Left cardiac atrium (tissue), 4 donors: Measurements from ENCODE around the gene CPNE6. TPM values are rescaled to one million over a fixed set of nuclear protein-coding genes. Genes with fewer than 3 reads are reported as not detected.

Source experiments
- ATAC-seq, 2 donors: fragments of 200-7000 bp; cut with Tn5 transposase; one replicate each; pipeline ENCODE4 v1.9.1; 2020; ENCODE audit warnings: mild to moderate bottlenecking in 2 of 2, moderate library complexity in 2 of 2
- DNase-seq: peaks from one replicate; pipeline ENCODE4 v3.0.0-alpha.2; 2020
- intact Hi-C, 2 donors: fragments of 100-400 bp; cut with DNase I; formaldehyde crosslinking; loops; one replicate each; pipeline versions ENCODE4 v1.14.1 to v1.15.1; 2022 to 2023
- total RNA-seq, 2 donors: library from RNA; stranded (reverse); fragmentation: NEBNext Ultra II Directional; extraction: Animal tissue kit (Norgen Biotek cat#: 25700); gene quantifications; one replicate each; pipeline ENCODE4 v1.2.1, GENCODE V29; 2021
- donor health status: DM: no; HTN: yes; CAD: no.
- donor health status: DM: no; HTN: yes; CAD: no; lungs with severe emphysema.
- donor health status: DM: yes; HTN: yes; CAD: no.
- donor health status: Dilated cardiomyopathy.

CPNE6 gene
- total RNA-seq, 2 donors from 2014 or later = not detected

DNA sequence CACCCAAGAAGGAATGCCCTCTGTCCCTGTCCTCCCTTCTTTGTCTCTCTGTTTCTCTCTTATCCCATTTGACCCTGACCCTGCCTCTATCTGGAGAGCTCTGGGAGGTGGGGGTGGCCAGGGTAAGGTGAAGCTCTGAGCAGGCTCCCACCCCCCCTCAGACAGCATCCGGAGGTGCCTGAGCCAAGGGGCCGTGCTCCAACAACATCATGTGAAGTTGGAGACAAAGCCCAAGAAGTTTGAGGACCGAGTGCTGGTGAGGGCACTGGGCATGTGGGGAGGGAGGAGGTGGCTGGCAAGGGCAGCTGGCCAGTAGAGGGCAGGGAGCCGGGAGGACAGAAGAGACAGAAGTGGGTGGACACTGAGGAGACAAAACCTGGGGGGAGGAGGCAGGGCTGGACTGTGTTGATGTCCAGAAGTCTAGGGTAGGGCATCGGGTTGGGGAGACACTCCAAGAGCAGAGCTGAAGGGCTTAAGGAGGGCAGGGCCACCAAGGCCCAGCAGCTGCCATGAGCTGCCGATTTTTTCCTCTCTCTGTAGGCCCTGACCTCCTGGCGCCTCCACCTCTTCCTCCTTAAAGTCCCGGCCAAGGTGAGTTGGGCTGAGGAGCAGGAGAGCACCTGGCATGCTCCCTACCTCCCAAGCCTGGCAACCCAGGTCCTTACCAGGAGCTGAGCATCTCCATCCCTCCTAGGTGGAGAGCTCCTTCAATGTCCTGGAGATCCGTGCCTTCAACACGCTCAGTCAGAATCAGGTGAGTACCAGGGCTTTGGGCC is 17.6 kb upstream of the CPNE6 start:
- DNase-seq = no peak
- intact Hi-C loops = no loop called here
- no peak for ATAC-seq

DNA sequence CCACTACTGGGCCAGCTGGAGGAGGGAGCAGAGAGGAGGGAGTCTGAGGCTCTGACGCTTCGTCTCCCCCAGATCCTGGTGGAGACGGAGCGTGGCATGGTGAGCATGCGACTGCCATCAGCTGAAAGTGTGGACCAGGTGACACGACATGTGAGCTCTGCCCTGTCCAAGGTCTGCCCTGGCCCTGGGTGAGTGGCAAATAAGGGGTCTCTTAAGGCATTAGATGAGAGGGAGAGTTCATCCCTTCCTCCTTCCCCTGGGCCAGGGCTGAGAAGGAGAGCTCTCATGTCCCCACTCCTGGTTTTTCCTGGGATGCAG is 17.1 kb upstream of the CPNE6 start:
- intact Hi-C loops = no loop called here
- ATAC-seq (no peak), DNase-seq (no peak)

DNA sequence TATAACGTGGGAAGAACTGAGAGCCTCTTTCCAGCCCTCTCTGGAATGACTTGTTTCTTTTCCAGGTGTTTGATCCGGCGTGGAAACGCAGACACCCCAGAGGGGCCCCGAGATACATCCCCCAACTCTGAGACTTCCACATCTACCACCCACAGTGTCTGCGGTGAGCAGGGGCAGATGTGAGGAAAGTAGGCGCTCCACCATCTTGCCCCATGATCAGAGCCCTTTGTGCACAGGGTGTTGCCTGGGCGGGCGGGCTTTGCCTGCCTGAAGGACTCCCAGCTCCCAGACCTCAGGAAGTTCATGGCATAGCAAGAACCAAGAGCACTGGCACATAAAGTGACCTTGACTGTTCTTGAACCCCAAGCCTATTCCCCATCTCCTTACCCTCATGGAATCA is 16.7 kb upstream of the CPNE6 start:
- DNase-seq = no peak
- intact Hi-C loops = loop anchor here (5.0 kb wide), 2 partner anchors 38 to 53 kb away; partner anchors contain the start of gene PCK2 (in 1 of the 2)
- ATAC-seq = no peak

DNA sequence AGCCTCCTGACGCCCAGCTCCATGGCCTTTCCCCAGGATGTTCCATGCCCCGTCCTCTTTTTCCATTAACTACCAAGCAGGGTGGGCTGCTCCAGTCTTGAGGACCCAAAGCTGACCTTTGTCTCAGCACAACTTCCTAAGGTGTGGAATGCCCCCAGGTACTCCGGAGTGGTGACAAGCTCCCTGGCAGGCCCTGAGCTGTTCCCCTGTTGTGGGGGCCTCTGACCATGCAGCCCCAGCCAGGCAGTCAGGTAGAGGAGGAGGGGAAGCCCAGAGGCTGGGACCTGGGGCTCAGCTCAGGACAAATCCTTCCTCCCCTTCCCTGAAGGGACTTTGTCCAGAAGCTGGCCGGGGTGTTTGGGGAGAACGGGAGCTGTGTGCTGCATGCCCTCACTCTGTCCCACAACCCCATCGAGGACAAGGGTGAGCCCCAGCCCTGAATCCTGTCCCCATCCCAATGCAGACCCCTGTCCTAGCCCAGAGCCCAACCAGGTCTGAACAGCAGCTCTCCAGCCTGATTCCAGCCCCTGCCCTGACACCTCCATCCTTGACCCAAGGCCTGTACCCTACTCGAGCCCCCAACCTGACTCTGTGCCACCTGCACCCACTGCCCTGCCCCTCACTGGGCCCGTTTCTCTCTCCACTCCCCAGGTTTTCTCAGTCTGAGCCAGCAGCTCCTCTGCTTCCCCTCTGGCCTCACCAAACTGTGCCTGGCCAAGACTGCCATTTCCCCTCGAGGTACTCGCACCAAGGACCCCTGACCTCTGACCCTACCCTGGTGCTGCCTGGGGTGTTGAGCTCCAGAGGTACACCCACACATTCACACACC is 15.2 kb upstream of the CPNE6 start:
- intact Hi-C loops = loop anchor here (5.0 kb wide), 2 partner anchors 36 to 51 kb away; partner anchors contain the start of gene PCK2 (in 1 of the 2)
- ATAC-seq (no peak), DNase-seq (no peak)

DNA sequence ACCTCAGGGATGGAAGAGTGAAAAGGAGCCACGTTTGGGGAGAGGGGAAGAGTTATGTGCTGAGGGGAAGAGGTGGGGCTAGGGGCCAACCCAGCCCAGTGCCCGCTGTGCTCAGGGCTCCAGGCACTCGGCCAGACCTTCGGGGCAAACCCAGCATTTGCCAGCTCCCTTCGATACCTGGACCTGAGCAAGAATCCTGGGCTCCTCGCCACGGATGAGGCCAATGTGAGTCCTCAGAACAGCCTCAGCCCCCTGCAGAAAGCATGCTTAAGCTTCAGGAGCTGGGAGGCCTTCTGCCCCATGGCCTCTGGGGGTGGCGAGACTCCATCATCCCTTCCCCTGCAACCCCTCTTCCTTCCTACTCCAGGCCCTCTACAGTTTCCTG is 14.6 kb upstream of the CPNE6 start:
- intact Hi-C loops = loop anchor here (5.0 kb wide), 2 partner anchors 36 to 51 kb away; partner anchors contain the start of gene PCK2 (in 1 of the 2)
- DNase-seq = no peak
- no peak for ATAC-seq

DNA sequence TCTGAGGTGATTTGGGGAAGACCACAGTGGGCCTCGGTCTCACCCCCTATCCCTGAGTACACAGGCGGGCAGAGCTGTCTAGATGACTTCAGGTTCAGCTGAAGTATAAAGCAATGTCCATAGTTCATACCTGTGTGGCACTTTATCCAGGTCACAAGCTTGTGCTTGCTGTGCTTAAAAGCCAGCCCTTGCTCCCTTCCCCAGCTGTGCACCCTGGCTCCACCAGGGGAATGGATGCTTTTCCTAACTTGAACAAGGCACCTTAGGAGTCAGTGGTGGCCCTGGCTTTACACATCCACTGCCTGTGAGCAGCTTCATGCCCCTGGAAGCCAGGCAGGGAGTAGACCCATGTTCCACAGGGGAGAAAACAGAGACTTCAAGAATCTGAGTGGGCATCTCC is 14.1 kb upstream of the CPNE6 start:
- no peak for DNase-seq
- ATAC-seq = no peak
- intact Hi-C loops = loop anchor here (5.0 kb wide), 2 partner anchors 35 to 50 kb away; partner anchors contain the start of gene PCK2 (in 1 of the 2)

DNA sequence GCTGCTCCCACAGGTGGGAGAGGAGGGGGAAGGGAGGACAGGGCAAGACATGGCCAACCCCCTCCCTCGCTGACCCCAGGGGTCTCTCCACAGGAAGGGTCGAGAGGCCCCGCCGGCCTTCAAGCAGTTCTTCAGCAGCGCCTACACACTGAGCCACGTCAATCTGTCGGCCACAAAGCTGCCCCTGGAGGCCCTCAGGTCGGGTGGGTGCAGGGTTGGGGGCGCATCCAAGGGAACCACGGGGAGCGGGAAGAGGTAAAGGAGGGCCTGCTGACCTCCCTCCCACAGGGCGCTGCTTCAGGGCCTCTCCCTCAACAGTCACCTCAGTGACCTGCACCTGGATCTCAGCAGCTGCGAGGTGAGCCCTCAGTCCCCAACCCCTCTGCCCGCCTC is 13.5 kb upstream of the CPNE6 start:
- DNase-seq (no peak), ATAC-seq (no peak)
- intact Hi-C loops = loop anchor here (2.0 to 5.0 kb wide), 3 partner anchors 33 to 49 kb away; partner anchors contain the start of gene PCK2 (in 1 of the 2)

DNA sequence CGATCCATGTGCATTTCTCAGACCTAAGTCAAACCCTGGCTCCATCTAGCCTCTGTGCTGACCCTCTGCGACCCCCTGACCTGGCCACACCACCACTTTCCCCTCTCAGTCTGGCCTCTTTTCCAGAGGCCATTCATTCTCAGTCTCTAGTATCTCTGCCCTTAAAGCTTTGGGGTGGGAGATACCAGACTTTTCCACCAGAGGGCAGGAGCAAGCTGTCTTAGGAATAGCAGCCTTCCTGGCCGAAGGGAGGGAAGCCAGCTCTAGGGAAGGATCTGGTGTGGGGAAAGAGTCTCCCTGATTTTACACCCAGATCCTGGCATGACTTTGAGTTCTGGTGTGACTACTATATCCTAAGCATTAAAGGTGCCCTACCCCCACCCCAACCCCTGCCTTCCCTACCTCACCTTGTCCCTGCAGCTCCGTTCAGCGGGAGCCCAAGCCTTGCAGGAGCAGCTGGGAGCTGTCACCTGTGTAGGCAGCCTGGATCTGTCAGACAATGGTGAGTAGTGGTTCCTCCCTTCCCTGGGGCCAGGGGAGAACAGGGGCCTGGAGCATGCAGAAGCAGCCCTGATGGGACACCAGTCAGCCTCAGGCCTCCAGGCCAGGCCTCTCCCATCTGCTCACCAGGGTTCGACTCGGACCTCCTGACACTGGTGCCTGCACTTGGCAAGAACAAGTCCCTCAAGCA is 13.0 kb upstream of the CPNE6 start:
- peak; percentile 63 for DNase-seq
- intact Hi-C loops = loop anchor here (2.0 to 5.0 kb wide), 3 partner anchors 32 to 49 kb away; partner anchors contain the start of gene PCK2 (in 1 of the 2)
- peak; percentile 77 to 82 for ATAC-seq

DNA sequence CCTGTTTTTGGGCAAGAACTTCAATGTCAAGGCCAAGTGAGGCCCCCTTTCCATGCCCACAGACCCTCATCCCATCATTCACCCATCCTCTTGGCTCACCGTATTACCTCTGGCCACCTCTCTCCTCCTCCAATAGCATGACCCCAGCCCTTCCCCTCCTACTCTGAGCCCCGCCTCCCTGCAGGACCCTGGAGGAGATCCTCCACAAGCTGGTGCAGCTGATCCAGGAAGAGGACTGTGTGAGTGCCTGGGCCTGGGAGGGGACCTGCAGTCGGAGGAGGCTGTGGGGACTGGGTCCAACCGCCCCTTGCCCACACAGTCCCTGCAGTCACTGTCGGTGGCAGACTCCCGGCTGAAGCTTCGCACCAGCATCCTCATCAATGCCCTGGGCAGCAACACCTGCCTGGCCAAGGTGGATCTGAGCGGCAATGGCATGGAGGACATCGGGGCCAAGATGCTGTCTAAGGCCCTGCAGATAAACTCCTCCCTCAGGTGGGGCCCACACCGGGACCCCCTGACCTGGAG is 12.3 kb upstream of the CPNE6 start:
- intact Hi-C loops = loop anchor here (2.0 to 5.0 kb wide), 3 partner anchors 32 to 48 kb away; partner anchors contain the start of gene PCK2 (in 1 of the 2)

DNA sequence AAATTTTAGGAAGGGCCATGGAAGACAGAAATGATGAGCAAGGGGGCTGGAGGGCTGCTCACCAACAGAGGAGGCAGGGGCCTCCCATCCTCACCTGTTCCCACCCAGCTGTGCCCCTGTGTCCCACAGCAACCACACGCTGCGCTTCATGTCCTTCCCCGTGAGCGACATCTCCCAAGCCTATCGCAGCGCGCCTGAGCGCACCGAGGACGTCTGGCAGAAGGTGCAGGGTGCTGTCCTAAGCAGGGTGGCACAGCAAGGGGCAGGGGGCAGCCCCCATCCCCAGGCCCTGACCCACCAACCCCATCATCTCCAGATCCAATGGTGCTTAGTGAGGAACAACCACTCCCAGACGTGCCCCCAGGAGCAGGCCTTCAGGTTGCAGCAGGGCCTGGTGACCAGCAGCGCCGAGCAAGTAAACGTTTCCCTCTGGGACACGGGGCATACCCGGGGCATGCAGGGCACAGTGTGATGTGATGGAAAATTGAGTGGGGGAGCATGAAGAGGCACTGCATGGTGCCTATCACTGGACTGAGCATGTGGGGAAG is 11.4 kb upstream of the CPNE6 start:
- ATAC-seq = no peak
- intact Hi-C loops = loop anchor here (2.0 to 5.0 kb wide), 3 partner anchors 31 to 47 kb away; partner anchors contain the start of gene PCK2 (in 1 of the 2)
- DNase-seq = no peak

More for the DNA sequence above, 12.3 kb upstream of the CPNE6 start:
- DNase-seq (no peak), ATAC-seq (no peak)

DNA sequence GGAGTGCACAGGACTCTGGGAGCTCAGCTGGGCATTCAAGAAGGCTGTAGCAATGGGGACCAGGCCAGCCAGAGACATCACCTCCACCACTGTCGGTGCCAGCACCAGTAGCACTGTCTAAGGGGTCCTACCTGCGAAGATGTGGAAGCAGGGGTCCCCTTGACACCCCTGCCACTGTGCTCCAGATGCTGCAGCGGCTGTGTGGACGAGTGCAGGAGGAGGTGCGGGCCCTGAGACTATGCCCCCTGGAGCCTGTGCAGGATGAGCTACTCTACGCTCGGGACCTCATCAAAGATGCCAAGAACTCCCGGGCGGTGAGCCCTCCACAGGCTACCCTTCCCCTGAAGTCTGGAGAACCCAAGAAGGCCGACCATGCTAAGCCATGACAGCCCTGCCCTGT is 10.9 kb upstream of the CPNE6 start:
- no peak for ATAC-seq

DNA sequence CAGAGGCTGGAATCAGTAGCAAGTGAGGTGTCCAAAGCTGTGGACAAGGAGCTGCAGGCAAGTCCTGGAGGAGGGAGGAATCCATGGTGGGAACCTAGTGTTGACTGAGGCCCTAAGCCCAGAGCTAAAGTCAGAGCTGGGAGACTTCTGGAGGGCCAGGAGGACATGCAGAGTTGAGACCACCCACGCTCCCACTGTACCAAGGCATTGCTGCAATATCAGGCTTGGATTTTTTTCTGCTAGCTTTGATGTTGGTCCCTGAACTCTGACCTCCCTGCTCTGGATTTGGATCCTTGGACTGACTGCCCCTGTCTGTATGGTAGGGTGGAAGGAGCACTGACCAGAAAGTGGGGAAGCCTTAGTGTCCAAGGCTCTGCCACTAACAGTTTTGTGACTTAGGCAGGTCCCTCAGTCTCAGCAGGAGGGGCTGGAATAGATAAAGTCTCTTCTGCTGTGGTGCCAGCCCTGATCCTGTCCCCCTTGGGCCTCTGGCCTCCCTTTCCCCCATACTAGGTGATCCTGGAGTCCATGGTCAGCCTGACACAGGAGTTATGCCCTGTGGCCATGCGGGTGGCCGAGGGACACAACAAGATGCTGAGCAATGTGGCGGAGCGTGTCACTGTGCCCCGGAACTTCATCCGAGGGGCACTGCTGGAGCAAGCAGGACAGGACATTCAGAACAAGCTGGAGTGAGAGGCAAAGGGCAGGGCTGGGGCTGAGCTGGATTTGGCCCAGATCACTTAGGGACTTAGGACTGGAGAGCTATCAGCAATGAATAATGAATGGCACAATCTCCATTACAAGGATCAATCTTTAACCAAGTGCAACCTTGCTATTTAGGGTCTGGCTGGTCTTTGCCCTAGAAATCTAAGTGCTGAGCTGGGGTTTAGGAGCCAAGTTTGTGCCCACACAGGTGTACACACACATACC is 10.1 kb upstream of the CPNE6 start:
- no peak for DNase-seq

More for the DNA sequence above, 10.9 kb upstream of the CPNE6 start:
- intact Hi-C loops = no loop called here
- DNase-seq = no peak

DNA sequence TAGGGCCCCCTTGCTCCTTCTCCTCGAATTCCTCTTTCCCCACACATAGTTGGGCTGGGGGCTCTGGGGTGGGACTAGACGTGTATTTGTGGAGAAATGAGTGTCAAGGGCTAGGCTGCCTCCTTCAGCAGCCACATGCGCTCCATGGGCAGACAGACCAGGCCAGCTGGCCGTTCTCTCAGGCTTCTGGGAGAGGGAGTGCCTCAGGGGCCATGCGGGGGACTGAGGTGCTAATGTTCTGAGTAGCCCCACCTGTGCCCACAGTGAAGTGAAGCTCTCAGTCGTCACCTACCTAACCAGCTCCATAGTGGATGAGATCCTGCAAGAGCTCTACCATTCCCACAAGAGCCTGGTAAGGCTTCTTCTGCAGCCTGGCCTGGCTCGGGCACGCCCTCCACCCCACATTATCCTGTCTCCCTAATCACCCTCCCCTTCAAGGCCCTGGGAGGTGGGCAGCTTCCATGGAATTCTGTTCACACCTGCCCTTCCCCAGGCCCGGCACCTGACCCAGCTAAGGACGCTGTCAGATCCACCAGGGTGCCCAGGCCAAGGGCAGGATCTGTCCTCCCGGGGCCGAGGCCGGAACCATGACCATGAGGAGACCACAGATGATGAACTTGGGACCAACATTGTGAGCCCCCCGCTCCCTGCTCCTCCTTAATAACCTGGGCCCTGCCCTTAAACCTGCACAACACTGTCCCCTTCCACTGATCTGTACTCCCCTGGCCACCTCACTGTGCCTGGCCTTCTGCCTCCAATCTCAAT is 9.0 kb upstream of the CPNE6 start:
- intact Hi-C loops = no loop called here
- DNase-seq (no peak), ATAC-seq (no peak)

More for the DNA sequence above, 10.1 kb upstream of the CPNE6 start:
- ATAC-seq = no peak
- intact Hi-C loops = no loop called here

DNA sequence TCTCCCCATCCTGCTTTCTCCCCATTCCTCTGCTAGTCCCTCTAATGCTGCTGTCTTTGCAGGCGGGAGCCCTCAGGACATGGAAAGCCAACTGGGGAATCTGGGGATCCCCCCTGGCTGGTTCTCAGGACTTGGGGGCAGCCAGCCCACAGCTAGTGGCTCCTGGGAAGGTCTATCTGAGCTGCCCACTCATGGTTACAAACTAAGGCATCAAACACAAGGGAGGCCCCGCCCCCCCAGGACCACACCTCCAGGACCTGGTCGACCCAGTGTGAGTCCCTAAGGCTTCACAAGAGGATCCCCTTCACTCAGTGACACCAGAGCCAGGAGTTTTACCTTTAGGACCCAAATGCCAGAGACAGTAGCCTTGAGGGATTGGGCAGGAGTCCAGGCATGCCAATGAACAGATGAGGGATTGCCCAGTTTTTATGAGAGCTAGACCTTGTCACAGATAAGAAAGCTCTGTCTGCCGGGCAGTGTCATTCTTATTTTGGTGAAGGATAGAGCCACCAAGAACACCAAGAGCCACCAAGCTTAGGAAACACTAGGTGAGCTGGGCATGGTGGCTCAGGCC is 8.0 kb upstream of the CPNE6 start:
- DNase-seq = no peak
- no peak for ATAC-seq
- intact Hi-C loops = no loop called here

DNA sequence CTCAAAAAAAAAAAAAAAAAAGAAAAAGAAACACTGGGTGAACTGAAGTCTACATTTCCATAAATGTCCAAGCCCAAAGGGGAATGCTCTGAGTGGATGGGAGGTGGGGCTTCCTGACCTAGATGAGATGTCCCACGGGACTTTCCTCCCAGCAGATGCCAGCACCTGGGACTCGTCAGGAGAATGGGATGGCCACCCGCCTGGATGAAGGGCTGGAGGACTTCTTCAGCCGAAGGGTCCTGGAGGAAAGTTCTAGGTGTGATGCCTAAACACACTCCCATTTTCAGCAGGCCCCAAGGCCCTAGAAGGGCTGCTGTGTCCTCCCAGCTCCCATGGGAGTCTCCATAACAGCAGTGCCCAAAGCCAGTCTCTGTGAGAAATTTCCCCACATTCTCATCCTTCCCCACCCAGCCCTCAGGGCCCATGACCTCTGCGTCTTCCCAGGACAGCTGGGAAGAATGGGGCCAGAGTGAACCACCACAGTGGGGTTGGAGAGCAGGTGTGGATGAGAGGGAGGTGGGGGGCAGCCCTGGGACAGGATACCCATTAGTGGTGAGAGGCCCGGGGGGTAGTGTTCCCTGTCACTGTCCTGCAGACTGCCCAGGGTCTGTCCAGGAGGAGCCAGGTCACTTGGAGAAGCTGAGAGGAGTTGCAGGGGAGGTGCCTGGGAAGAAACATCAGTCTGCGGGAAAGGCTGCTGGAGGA is 7.1 kb upstream of the CPNE6 start:
- intact Hi-C loops = no loop called here
- no peak for ATAC-seq
- no peak for DNase-seq

DNA sequence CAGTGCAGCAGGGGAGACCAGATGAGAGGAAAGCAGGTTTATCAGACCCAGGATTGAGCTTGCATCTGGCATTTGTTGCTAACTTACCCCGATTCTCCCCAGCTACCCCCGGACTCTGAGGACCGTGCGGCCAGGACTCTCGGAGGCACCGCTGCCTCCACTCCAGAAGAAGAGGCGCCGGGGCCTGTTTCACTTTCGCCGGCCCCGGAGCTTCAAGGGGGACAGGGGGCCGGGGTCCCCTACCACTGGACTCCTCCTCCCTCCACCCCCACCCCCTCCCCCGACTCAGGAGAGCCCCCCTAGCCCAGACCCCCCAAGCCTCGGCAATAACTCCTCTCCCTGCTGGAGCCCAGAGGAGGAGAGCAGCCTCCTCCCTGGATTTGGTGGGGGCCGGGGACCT is 6.5 kb upstream of the CPNE6 start:
- no peak for ATAC-seq
- DNase-seq = no peak
- intact Hi-C loops = no loop called here
